ENCODE results near the gene LSAMP.

The LSAMP gene

GRCh38 chr3:116350119-116350733 lies 95.1 kb downstream of the LSAMP start:
- no peak for DNase-seq

- no peak for DNase-seq
Measured at GRCh38 chr3:116348216-116348615, 97.1 kb downstream of the LSAMP start.

GRCh38 chr3:116342499-116342898 lies 102.8 kb downstream of the LSAMP start:
- DNase-seq: no peak

GRCh38 chr3:116341899-116342298 lies 103.4 kb downstream of the LSAMP start:
- no peak for DNase-seq

GRCh38 chr3:116341381-116341780 lies 103.9 kb downstream of the LSAMP start:
- no peak for DNase-seq

GRCh38 chr3:116340680-116341216 lies 104.5 kb downstream of the LSAMP start:
- no peak for DNase-seq

- no peak for DNase-seq
Measured at GRCh38 chr3:116339441-116340028, 105.8 kb downstream of the LSAMP start.

GRCh38 chr3:116338713-116339112 lies 106.6 kb downstream of the LSAMP start:
- DNase-seq: no peak

- no peak for DNase-seq
Measured at GRCh38 chr3:116337229-116337628, 108.1 kb downstream of the LSAMP start.

- DNase-seq: no peak
Measured at GRCh38 chr3:116331380-116331779, 113.9 kb downstream of the LSAMP start.

GRCh38 chr3:116322750-116323375 lies 122.4 kb downstream of the LSAMP start:
- no peak for DNase-seq

- no peak for DNase-seq
Measured at GRCh38 chr3:116318370-116318769, 126.9 kb downstream of the LSAMP start.

- DNase-seq: no peak
Measured at GRCh38 chr3:116316771-116317170, 128.5 kb downstream of the LSAMP start.

- no peak for DNase-seq
Measured at GRCh38 chr3:116314476-116314875, 130.8 kb downstream of the LSAMP start.

GRCh38 chr3:116306720-116307119 lies 138.6 kb downstream of the LSAMP start:
- no peak for DNase-seq

GRCh38 chr3:116306149-116306548 lies 139.1 kb downstream of the LSAMP start:
- DNase-seq: no peak

- no peak for DNase-seq
Measured at GRCh38 chr3:116302087-116302747, 143.1 kb downstream of the LSAMP start.

GRCh38 chr3:116301422-116301821 lies 143.9 kb downstream of the LSAMP start:
- no peak for DNase-seq

- no peak for DNase-seq
Measured at GRCh38 chr3:116300226-116300625, 145.1 kb downstream of the LSAMP start.

GRCh38 chr3:116299646-116300081 lies 145.6 kb downstream of the LSAMP start:
- no peak for DNase-seq

- DNase-seq: no peak
Measured at GRCh38 chr3:116298151-116298550, 147.1 kb downstream of the LSAMP start.

GRCh38 chr3:116291141-116291540 lies 154.1 kb downstream of the LSAMP start:
- DNase-seq: no peak

GRCh38 chr3:116288485-116288884 lies 156.8 kb downstream of the LSAMP start:
- no peak for DNase-seq
